Thymus (tissue), 11 donors: ENCODE measurements around the gene PTPRJ. TPM values are rescaled to one million over a fixed set of nuclear protein-coding genes. Genes with fewer than 3 reads are reported as not detected.

Source experiments
- DNase-seq, 9 donors: peaks; one replicate each; pipeline ENCODE4 v3.0.0-alpha.2; 2013; ENCODE audit warnings: low spot score in 9 of 9, low read depth in 6 of 9, missing footprints in 1 of 9
- H3K27ac ChIP-seq, 2 donors: one replicate each; pipeline ENCODE4 v1.5.1; 2013; ENCODE audit warnings: control low read depth in 1 of 2, low read depth in 1 of 2, low read length in 1 of 2, mild to moderate bottlenecking in 1 of 2, moderate library complexity in 1 of 2
- H3K27me3 ChIP-seq, 2 donors: one replicate each; pipeline ENCODE4 v1.5.1; 2013; ENCODE audit warnings: low read length in 1 of 2; ENCODE audit not compliant: control insufficient read depth in 2 of 2, insufficient read depth in 1 of 2
- H3K36me3 ChIP-seq, 2 donors: one replicate each; pipeline ENCODE4 v1.5.1; 2013; ENCODE audit warnings: low read length in 1 of 2, mild to moderate bottlenecking in 1 of 2, moderate library complexity in 1 of 2; ENCODE audit not compliant: control insufficient read depth in 2 of 2, insufficient read depth in 2 of 2
- H3K4me1 ChIP-seq, 2 donors: one replicate each; pipeline ENCODE4 v1.5.1; 2013; ENCODE audit warnings: low read length in 2 of 2; ENCODE audit not compliant: control insufficient read depth in 2 of 2, insufficient read depth in 2 of 2
- H3K4me3 ChIP-seq, 2 donors: one replicate each; pipeline ENCODE4 v1.5.1; 2013; ENCODE audit warnings: low read length in 2 of 2, control low read depth in 1 of 2, mild to moderate bottlenecking in 1 of 2
- H3K9me3 ChIP-seq, 2 donors: one replicate each; pipeline ENCODE4 v1.5.1; 2013; ENCODE audit warnings: low read length in 1 of 2, mild to moderate bottlenecking in 1 of 2; ENCODE audit not compliant: control insufficient read depth in 2 of 2, insufficient read depth in 1 of 2
- WGBS: extraction: QIAGEN DNeasy Blood & Tissue Kit; methylation state at CpG from one replicate; pipeline ENCODE4 v1.1.7; 2013; 5-methylcytosine and 5-hydroxymethylcytosine counted together
- polyA plus RNA-seq: library from polyadenylated mRNA; stranded (reverse); fragments of 200-250 nt; gene quantifications from one replicate; pipeline ENCODE4 v1.2.3, GENCODE V29; 2013
- total RNA-seq: library from RNA; stranded (reverse); fragments of 120-200 nt; gene quantifications from one replicate; pipeline ENCODE4 v1.2.4, GENCODE V29; 2013
- donor health status: healthy.

The PTPRJ gene
- total and polyA plus RNA-seq, 2 donors, result 4.4 to 7.5 TPM

DNA sequence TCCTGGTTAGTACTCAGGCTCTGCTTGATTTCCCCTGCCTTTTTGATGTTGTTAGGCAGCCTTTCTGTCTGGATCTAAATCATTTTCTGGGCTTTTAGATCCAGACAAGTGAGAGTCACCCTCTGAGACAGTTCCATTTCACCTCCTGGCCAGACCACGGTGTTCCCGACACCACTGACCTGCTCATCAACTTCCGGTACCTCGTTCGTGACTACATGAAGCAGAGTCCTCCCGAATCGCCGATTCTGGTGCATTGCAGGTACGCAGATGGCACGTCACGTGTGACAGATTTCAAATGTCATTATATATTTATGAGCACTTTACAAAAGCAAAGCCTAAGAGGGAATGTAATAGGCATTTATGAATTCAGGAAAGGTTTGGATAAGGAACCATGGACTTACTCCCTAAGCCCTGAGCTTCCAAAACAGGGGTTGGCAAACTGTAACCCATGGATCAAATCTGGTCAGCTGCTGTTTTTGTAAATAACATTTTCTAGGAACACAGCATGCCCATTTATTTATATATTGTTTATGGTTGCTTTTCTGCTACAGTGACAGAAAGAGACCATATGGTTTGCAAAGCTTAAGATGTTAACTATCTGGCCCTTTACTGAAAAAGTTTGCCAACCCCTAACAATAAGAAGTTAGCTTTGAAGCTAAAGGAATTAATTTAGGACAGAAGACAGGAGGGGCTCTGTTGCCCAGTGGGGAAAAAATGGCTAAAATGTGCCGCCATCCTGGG lies 183.2 kb downstream of the PTPRJ start:
- no peak overlapping the region for H3K27ac ChIP-seq
- H3K36me3 ChIP-seq, result peaks cover 0 to 2% of the 10 kb centered on the region in 2 donors
- no peak overlapping the region for H3K4me3 ChIP-seq
- no peaks in the 10 kb centered on the region for H3K9me3 ChIP-seq
- DNase-seq, result no peak
- H3K4me1 ChIP-seq, result no peaks in the 10 kb centered on the region
- WGBS, result 98% methylated on average over 12 of the region's 12 CpGs
- no peaks in the 10 kb centered on the region for H3K27me3 ChIP-seq

DNA sequence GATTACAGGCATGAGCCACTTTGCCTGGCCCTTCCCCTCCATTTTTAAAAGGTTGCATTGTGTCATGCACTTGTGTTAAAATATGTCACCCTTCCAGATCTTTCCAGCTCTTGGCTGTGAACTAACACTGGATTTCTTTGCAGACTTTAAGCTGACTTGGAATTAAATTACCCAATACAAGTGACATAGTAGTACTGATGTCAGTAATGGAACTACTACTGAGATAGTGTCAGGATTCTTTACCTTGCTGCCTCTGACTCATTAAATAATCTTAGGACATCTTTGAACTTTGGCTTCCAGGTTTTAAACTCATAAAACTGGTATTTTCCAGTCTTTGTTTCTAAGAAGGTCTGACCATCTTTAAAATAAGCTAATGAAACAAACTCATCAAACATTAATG lies 184.5 kb downstream of the PTPRJ start:
- Histone ChIP-seq H3K4me3 (no peak overlapping the region), H3K27me3 (no peaks in the 10 kb centered on the region), H3K36me3 (peaks cover 0 to 2% of the 10 kb centered on the region in 2 donors), H3K9me3 (no peaks in the 10 kb centered on the region), H3K27ac (no peak overlapping the region), H3K4me1 (no peaks in the 10 kb centered on the region)
- no peak for DNase-seq

DNA sequence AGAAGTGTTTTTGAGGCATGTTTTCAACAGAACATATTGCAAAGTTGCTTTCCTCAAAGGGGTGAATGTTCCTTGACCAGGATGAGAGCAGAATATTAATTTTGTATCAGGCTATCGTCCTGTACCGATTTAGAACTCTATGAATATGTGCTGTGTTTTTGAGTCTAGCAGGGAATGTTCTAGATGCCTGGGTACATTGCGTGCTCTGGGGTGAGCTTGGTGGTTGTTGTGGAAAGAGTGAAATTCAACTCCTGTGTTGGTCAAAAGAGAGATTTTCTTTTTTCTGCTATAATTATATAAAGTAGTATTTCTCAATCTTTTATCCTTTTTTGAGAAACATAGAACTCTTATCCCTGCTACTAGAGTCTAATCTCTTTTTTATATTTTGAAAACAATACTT lies 185.1 kb downstream of the PTPRJ start:
- Histone ChIP-seq H3K4me1 (no peaks in the 10 kb centered on the region), H3K27ac (no peak overlapping the region), H3K9me3 (no peaks in the 10 kb centered on the region), H3K27me3 (no peaks in the 10 kb centered on the region), H3K36me3 (peaks cover 0 to 2% of the 10 kb centered on the region in 2 donors), H3K4me3 (no peak overlapping the region)
- WGBS, result 86% methylated on average over 3 of the region's 3 CpGs
- DNase-seq, result no peak

DNA sequence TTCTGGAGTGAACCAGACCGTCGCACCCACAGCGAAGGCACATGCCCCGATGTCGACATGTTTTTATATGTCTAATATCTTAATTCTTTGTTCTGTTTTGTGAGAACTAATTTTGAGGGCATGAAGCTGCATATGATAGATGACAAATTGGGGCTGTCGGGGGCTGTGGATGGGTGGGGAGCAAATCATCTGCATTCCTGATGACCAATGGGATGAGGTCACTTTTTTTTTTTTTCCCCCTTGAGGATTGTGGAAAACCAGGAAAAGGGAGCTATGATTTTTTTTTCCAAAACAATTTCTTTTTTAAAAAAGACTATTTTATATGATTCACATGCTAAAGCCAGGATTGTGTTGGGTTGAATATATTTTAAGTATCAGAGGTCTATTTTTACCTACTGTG lies 187.0 kb downstream of the PTPRJ start:
- no peaks in the 10 kb centered on the region for H3K4me1 ChIP-seq
- WGBS, result 97% methylated on average over 6 of the region's 6 CpGs
- no peak for DNase-seq
- no peaks in the 10 kb centered on the region for H3K9me3 ChIP-seq
- no peak overlapping the region for H3K4me3 ChIP-seq
- no peak overlapping the region for H3K27ac ChIP-seq
- H3K27me3 ChIP-seq, result no peaks in the 10 kb centered on the region
- H3K36me3 ChIP-seq, result peaks cover 0 to 2% of the 10 kb centered on the region in 2 donors

DNA sequence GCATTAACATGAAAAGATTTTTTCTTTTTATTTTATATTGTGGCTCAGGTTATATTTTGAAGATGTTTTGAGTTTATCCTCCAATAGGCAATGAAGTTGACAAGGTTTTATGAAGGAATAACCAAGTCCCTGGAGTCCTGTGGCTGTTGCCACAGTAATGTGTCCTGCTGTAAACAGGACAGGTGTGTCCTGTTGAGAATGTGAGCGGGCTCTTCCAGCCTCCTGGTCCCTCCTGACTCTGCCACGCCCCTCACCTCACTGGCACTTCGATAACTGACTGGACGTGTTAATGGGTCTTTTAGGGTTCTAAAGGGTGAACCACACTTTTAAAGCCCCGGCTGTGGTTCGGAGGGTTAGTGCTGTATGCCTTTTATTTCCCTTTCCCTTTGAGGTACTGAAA lies 188.5 kb downstream of the PTPRJ start:
- Histone ChIP-seq H3K36me3 (peaks cover 0 to 2% of the 10 kb centered on the region in 2 donors), H3K9me3 (no peaks in the 10 kb centered on the region), H3K27me3 (no peaks in the 10 kb centered on the region), H3K4me3 (no peak overlapping the region), H3K4me1 (no peaks in the 10 kb centered on the region), H3K27ac (no peak overlapping the region)
- no peak for DNase-seq
- 95% methylated on average over 6 of the region's 6 CpGs for WGBS

DNA sequence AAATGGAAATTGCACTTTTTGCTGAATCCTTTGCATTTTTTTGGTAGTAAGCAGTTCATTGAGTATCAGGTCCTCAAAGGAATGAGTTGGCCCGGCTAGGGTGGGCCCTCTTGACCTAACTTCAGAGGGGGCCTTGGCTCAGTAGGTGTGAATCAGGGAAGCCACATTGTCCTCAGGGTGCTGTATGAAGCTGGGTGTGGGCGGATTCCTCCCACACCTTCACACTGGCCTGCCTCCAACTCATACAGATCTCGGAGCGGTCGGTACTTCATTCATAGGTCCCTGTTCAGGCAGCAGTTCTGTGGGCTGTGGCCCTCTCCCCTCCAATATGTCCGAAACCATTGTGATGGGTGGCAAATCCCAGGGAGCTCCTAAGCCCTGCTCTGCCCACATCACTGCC lies 188.9 kb downstream of the PTPRJ start:
- Histone ChIP-seq H3K27ac (no peak overlapping the region), H3K27me3 (no peaks in the 10 kb centered on the region), H3K4me1 (no peaks in the 10 kb centered on the region), H3K9me3 (no peaks in the 10 kb centered on the region), H3K4me3 (no peak overlapping the region), H3K36me3 (peaks cover 0 to 2% of the 10 kb centered on the region in 2 donors)
- DNase-seq, result no peak
- whole genome bisulfite sequencing, result 96% methylated on average over 6 of the region's 6 CpGs

DNA sequence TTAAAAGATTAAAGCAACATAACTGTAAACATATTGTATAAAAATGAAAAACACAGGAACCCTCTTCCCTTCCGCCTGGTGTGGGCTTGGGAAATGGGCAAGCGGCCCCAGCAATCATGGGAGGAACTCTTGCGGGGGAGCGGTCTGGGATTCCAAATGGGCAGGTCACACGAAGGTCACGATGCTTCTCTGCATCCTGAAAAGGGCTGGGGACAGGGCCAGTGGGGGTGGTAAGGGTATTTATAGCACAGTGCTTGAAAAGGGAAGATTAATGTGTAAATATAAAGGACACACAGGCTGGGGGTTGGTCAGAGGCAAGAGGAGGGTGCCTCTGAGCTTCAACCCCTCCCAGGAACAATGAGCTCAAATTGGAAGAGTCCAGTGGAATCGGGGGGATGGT lies 189.4 kb downstream of the PTPRJ start:
- 88% methylated on average over 7 of the region's 7 CpGs for WGBS
- Histone ChIP-seq H3K27ac (no peak overlapping the region), H3K4me1 (no peaks in the 10 kb centered on the region), H3K9me3 (no peaks in the 10 kb centered on the region), H3K27me3 (no peaks in the 10 kb centered on the region), H3K4me3 (no peak overlapping the region), H3K36me3 (peaks cover 0 to 2% of the 10 kb centered on the region in 2 donors)
- no peak for DNase-seq

DNA sequence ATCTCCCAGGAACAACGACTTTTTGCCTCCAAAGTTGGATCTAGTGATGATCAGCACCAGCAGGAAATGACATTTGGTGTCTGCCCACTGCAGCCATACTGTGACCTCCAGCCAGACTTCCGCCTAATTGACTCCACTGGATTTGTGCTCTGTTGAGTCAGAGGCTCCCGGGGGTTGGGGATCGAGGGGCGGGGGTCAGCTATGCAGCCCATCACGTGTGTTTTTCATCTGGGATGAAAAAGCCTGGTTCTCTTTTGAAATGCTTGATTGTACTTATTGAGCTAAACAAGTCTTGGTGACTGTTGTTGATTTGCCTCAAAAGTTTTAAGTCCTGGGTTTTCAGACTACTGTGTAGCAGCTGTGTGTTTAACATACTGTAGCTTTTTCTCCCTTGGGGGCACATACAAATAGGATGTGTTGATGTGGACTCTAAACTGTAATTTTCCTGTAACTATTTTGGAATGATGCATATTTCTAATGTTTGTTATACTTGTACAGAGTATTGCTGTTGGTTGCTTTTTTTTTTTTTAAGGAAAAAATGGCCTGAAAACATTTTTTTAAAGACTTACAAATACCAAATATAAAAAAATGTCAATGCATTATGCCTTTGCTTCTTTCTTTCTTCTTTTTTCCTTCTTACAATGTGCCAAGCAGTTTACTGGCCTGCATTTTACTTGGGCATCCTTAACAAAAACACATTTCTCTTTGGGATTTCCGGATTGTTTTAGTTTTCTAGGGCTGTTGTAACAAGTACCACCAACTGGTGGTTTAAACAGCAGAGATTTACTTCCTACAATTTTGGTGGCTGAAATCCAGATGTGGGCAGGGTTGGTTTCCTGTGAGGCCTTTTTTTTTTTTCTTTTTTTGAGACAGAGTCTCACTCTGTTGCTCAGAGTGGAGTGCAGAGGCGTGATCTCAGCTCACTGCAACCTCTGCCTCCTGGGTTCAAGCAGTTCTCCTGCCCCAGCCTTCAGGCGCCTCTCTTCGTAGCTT lies 190.2 kb downstream of the PTPRJ start:
- WGBS, result 71% methylated on average over 10 of the region's 10 CpGs
- peaks cover 0 to 2% of the 10 kb centered on the region in 2 donors for H3K36me3 ChIP-seq
- no peaks in the 10 kb centered on the region for H3K27me3 ChIP-seq
- H3K4me1 ChIP-seq, result no peaks in the 10 kb centered on the region
- DNase-seq, result no peak
- H3K4me3 ChIP-seq, result no peak overlapping the region
- H3K9me3 ChIP-seq, result no peaks in the 10 kb centered on the region
- H3K27ac ChIP-seq, result no peak overlapping the region
